ENCODE data around the gene KRTAP4-9.
"Not testable (repeated sequence)": the region's sequence is repeated elsewhere in the genome, so short reads cannot be mapped to it uniquely, and the experiment has no call there.

- TF ChIP-seq ELK1 (IDR thresholded peaks at IDR 0.05; ENCODE audit: low read depth, low read length); CTCF (IDR thresholded peaks at IDR 0.05 in 2 of 3, conservative IDR thresholded peaks at IDR 0.05 in 1 of 3; ENCODE audit: control insufficient read depth in 2 of 3, extremely low read depth in 1 of 3, insufficient read depth in 1 of 3, low read depth in 3 of 3, low read length in 3 of 3); YY1 (IDR thresholded peaks at IDR 0.05; ENCODE audit: low read depth, low read length); POLR2A (IDR thresholded peaks at IDR 0.05; ENCODE audit: low read depth, low read length); IRF3 (IDR thresholded peaks at IDR 0.05); MAX (IDR thresholded peaks at IDR 0.05; ENCODE audit: low read depth, low read length): not testable (repeated sequence)
Observed at GRCh38 chr17:41119696-41120690, 14.8 kb downstream of the KRTAP4-9 start.
